GM18517 (cell line): Measurements from ENCODE around the gene GGA2.
"Not testable (repeated sequence)": the region's sequence is repeated elsewhere in the genome, so short reads cannot be mapped to it uniquely, and the experiment has no call there.

Experiments used
- ATAC-seq: cut with Tn5 transposase; IDR thresholded peaks from one replicate; pipeline ENCODE4 v1.9.1; 2021; ENCODE audit warnings: mild to moderate bottlenecking, moderate library complexity; ENCODE audit not compliant: unreplicated experiment

Gene GGA2

GRCh38 chr16:23510164-23510914 lies at the start of gene GGA2:
Gene GGA2 (minus strand): TSS chr16:23510494. CDS start chr16:23510411, 83 bp downstream.
- peak; percentile 60 for ATAC-seq

GRCh38 chr16:23557779-23558702 lies 47.7 kb upstream of the GGA2 start:
- ATAC-seq, result peak; percentile 10

- peak; percentile 89 for ATAC-seq
Measured at GRCh38 chr16:23556881-23557778, 46.8 kb upstream of the GGA2 start, which contains the start of the genes EARS2 and UBFD1. Gene EARS2 (minus strand): TSS chr16:23557350. CDS start chr16:23557343, 7 bp downstream. Gene UBFD1 (plus strand): TSS chr16:23557727. CDS start chr16:23557743, 16 bp downstream.

- ATAC-seq, result no peak
Measured at GRCh38 chr16:23554536-23554935, 44.2 kb upstream of the GGA2 start.

- no peak for ATAC-seq
Measured at GRCh38 chr16:23552161-23552560, 41.9 kb upstream of the GGA2 start.

- no peak for ATAC-seq
Measured at GRCh38 chr16:23549938-23550337, 39.6 kb upstream of the GGA2 start.

- no peak for ATAC-seq
Measured at GRCh38 chr16:23544436-23544835, 34.1 kb upstream of the GGA2 start.

GRCh38 chr16:23540817-23541178 lies 30.5 kb upstream of the GGA2 start:
- not testable (repeated sequence) for ATAC-seq

- no peak for ATAC-seq
Measured at GRCh38 chr16:23539984-23540816, 29.9 kb upstream of the GGA2 start.

- ATAC-seq, result no peak
Measured at GRCh38 chr16:23538919-23539278, 28.6 kb upstream of the GGA2 start.

- no peak for ATAC-seq
Measured at GRCh38 chr16:23537390-23537789, 27.1 kb upstream of the GGA2 start.

- ATAC-seq, result no peak
Measured at GRCh38 chr16:23535901-23536300, 25.6 kb upstream of the GGA2 start.

GRCh38 chr16:23534868-23535860 lies 24.9 kb upstream of the GGA2 start:
- ATAC-seq, result no peak

- no peak for ATAC-seq
Measured at GRCh38 chr16:23532448-23532847, 22.2 kb upstream of the GGA2 start.

- no peak for ATAC-seq
Measured at GRCh38 chr16:23530062-23530461, 19.8 kb upstream of the GGA2 start.

- no peak for ATAC-seq
Measured at GRCh38 chr16:23528644-23529310, 18.5 kb upstream of the GGA2 start.

- ATAC-seq, result no peak
Measured at GRCh38 chr16:23527961-23528643, 17.8 kb upstream of the GGA2 start.

- ATAC-seq, result no peak
Measured at GRCh38 chr16:23524886-23525285, 14.6 kb upstream of the GGA2 start.
